Measurements from ENCODE around the gene CHD3. TPM values are rescaled to one million over a fixed set of nuclear protein-coding genes. Genes with fewer than 3 reads are reported as not detected.
A peak's percentile ranks its signal among the peaks of the same experiment; 100 is the strongest.
"Not testable (repeated sequence)": the region's sequence is repeated elsewhere in the genome, so short reads cannot be mapped to it uniquely, and the experiment has no call there.

Gene CHD3
- total and polyA plus RNA-seq, 10 of the 15 experiments (the other 5 are each of a cell fraction or from before 2014, with no cell fraction given) = 1.4 to 86.8 (median 39.1) TPM

DNA sequence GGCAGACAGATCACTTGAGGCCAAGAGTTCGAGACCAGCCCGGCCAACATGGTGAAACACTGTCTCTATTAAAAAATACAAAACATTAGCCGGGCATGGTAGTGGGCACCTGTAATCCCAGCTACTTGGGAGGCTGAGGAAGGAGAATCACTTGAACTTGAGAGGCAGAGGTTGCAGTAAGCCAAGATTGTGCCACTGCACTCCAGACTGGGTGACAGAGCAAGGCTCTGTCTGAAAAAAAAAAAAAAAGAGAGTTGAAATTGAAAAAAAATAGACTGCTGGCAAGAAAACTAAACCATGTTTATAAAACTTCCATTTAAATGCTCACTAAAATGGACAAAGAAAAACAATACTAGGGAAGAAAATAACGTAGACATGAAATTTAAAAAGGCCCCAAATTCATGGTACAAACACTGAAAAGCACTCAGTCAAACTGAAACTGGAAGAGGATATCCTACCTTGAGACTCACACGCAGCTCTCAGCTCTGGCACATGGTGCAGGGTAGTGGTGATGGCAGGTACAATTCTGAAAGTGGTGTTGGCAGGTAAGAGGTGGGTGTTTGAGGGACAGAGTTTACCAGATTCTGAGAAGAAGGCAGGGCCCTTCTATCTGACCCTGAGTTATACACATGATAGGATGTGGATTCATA is 62.7 kb downstream of the CHD3 start (continued):
- TF ChIP-seq BHLHE40 (IDR thresholded peaks at IDR 0.05; ENCODE audit: borderline replicate concordance in 1 of 2, low read depth in 2 of 2, low read length in 1 of 2) (peak; percentile 50 to 56; a peak in 2 of 4 replicates), ZNF207 (IDR thresholded peaks at IDR 0.05; ENCODE audit: borderline replicate concordance) (no peak), TAF1 (IDR thresholded peaks at IDR 0.05; ENCODE audit: borderline replicate concordance, low read depth, low read length) (no peak), FOXM1 (IDR thresholded peaks at IDR 0.05; ENCODE audit: low read depth, low read length) (peak; percentile 46; the same call in 1 of the 2 replicates), HDGF (IDR thresholded peaks at IDR 0.05) (peak; percentile 30; the same call in 1 of the 2 replicates), NFIC (IDR thresholded peaks at IDR 0.05; ENCODE audit: low read depth, low read length) (peak; percentile 30; the same call in 1 of the 2 replicates), RUNX3 (IDR thresholded peaks at IDR 0.05; ENCODE audit: low read length) (peak; percentile 29; the same call in 1 of the 2 replicates), MTA2 (IDR thresholded peaks at IDR 0.05; ENCODE audit: low read depth) (peak; percentile 61), IKZF2 (IDR thresholded peaks at IDR 0.05) (peak in 1 of 2 experiments; percentile 69; a peak in 2 of 4 replicates), BMI1 (IDR thresholded peaks at IDR 0.05; ENCODE audit: borderline replicate concordance) (no peak), NBN (IDR thresholded peaks at IDR 0.05) (peak; percentile 80), IRF4 (IDR thresholded peaks at IDR 0.05; ENCODE audit: low read depth, low read length) (peak; percentile 82)
- TF ChIP-seq, protein P1, sequence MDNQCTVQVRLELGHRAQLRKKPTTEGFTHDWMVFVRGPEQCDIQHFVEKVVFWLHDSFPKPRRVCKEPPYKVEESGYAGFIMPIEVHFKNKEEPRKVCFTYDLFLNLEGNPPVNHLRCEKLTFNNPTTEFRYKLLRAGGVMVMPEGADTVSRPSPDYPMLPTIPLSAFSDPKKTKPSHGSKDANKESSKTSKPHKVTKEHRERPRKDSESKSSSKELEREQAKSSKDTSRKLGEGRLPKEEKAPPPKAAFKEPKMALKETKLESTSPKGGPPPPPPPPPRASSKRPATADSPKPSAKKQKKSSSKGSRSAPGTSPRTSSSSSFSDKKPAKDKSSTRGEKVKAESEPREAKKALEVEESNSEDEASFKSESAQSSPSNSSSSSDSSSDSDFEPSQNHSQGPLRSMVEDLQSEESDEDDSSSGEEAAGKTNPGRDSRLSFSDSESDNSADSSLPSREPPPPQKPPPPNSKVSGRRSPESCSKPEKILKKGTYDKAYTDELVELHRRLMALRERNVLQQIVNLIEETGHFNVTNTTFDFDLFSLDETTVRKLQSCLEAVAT (IDR thresholded peaks at IDR 0.05) = 0 out of 2 replicates have a peak, but pooled peaks have one; percentile 19
- TF ChIP-seq, protein P2, sequence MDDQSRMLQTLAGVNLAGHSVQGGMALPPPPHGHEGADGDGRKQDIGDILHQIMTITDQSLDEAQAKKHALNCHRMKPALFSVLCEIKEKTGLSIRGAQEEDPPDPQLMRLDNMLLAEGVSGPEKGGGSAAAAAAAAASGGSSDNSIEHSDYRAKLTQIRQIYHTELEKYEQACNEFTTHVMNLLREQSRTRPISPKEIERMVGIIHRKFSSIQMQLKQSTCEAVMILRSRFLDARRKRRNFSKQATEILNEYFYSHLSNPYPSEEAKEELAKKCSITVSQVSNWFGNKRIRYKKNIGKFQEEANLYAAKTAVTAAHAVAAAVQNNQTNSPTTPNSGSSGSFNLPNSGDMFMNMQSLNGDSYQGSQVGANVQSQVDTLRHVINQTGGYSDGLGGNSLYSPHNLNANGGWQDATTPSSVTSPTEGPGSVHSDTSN (IDR thresholded peaks at IDR 0.05; ENCODE audit: insufficient replicate concordance, low read depth, low read length) = no peak
- TF ChIP-seq, protein P3, sequence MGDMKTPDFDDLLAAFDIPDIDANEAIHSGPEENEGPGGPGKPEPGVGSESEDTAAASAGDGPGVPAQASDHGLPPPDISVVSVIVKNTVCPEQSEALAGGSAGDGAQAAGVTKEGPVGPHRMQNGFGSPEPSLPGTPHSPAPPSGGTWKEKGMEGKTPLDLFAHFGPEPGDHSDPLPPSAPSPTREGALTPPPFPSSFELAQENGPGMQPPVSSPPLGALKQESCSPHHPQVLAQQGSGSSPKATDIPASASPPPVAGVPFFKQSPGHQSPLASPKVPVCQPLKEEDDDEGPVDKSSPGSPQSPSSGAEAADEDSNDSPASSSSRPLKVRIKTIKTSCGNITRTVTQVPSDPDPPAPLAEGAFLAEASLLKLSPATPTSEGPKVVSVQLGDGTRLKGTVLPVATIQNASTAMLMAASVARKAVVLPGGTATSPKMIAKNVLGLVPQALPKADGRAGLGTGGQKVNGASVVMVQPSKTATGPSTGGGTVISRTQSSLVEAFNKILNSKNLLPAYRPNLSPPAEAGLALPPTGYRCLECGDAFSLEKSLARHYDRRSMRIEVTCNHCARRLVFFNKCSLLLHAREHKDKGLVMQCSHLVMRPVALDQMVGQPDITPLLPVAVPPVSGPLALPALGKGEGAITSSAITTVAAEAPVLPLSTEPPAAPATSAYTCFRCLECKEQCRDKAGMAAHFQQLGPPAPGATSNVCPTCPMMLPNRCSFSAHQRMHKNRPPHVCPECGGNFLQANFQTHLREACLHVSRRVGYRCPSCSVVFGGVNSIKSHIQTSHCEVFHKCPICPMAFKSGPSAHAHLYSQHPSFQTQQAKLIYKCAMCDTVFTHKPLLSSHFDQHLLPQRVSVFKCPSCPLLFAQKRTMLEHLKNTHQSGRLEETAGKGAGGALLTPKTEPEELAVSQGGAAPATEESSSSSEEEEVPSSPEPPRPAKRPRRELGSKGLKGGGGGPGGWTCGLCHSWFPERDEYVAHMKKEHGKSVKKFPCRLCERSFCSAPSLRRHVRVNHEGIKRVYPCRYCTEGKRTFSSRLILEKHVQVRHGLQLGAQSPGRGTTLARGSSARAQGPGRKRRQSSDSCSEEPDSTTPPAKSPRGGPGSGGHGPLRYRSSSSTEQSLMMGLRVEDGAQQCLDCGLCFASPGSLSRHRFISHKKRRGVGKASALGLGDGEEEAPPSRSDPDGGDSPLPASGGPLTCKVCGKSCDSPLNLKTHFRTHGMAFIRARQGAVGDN (IDR thresholded peaks at IDR 0.05) = peak; percentile 83

GRCh38 chr17:7953266-7953665 is 64.7 kb downstream of the CHD3 start:
- H3K79me2 ChIP-seq (ENCODE audit: control insufficient read depth, insufficient read depth, low read length); H3K27me3 ChIP-seq (replicated peaks in 1 of 2; ENCODE audit: control insufficient read depth in 2 of 2, insufficient read depth in 2 of 2, low read length in 1 of 2); H3K27ac ChIP-seq (ENCODE audit: control insufficient read depth, insufficient read depth); H2AFZ ChIP-seq (ENCODE audit: control insufficient read depth, low read depth, low read length); DNase-seq (ENCODE audit: low read depth, low spot score); BruUV-seq (replicated peaks); H3K4me3 ChIP-seq; H3K9ac ChIP-seq (ENCODE audit: control insufficient read depth, insufficient read depth, low read length); H4K20me1 ChIP-seq (ENCODE audit: control insufficient read depth, insufficient read depth); ATAC-seq; intact Hi-C loops (cut with micrococcal nuclease; ENCODE audit: unreplicated experiment); H3K9me3 ChIP-seq (replicated peaks; ENCODE audit: control insufficient read depth, insufficient read depth, low read length); FAIRE-seq; H3K36me3 ChIP-seq (ENCODE audit: control insufficient read depth in 2 of 2, insufficient read depth in 2 of 2, low read length in 1 of 2); H3K4me2 ChIP-seq (ENCODE audit: control insufficient read depth, insufficient read depth); in situ Hi-C loops (cut with MboI): not testable (repeated sequence)
- SMC1A ChIA-PET (ENCODE audit: uncharacterized antibody, unreplicated experiment) = interaction anchor here (0.9 to 1.5 kb wide), 3 partner anchors 37 to 93 kb away, joined by 3 to 4 read pairs (median 3); no protein-coding TSS in a partner anchor
- RAD21 ChIA-PET (ENCODE audit: unreplicated experiment) = interaction anchor here (1.5 kb wide), 1 partner anchor 9 kb away, joined by 3 read pairs; no protein-coding TSS in a partner anchor
- 97% methylated on average over 13 of the region's 13 CpGs for WGBS (ENCODE audit: insufficient coverage, insufficient replicate concordance, low lambda C conversion rate, missing lambda C conversion rate)
- CTCF ChIA-PET = interaction anchor here (0.7 to 1.8 kb wide), 5 partner anchors 20 to 127 kb away, joined by 3 to 4 read pairs (median 4); partner anchors contain the start of genes CNTROB, RNF227 and TRAPPC1
- peaks cover 12% of the 10 kb centered on the region for H3K4me1 ChIP-seq (ENCODE audit: control insufficient read depth, insufficient read depth, low read length)
- POLR2A ChIA-PET = interaction anchor here (2.4 kb wide), 1 partner anchor 20 kb away, joined by 12 read pairs; the partner anchor contains the start of genes CNTROB and TRAPPC1

All from GM12878 (cell line).